CD4-positive, alpha-beta T cell (primary cell): ENCODE measurements around the gene CEACAM5. TPM values are rescaled to one million over a fixed set of nuclear protein-coding genes. Genes with fewer than 3 reads are reported as not detected.
A peak's percentile ranks its signal among the peaks of the same experiment; 100 is the strongest.

Experiments
- ATAC-seq: fragments of 200-7000 bp; cut with Tn5 transposase; one replicate; pipeline ENCODE4 v1.10.0; 2022; ENCODE audit warnings: mild to moderate bottlenecking; ENCODE audit not compliant: poor library complexity
- CTCF ChIA-PET: fragments of 350-600 bp; sonication (Branson Sonifier 250); formaldehyde crosslinking; loops from one replicate; lab custom pipeline; 2021; ENCODE audit warnings: antibody characterized with exemption, inconsistent platforms; lab: Charles Lee
- POLR2A ChIA-PET: fragments of 350-600 bp; sonication (Branson Sonifier 250); formaldehyde crosslinking; loops from one replicate; lab custom pipeline; 2021; ENCODE audit warnings: antibody characterized with exemption, inconsistent platforms; lab: Charles Lee
- DNase-seq, 14 experiments: peaks; one replicate each; pipeline ENCODE4 v3.0.0-alpha.2; 2013 to 2020; ENCODE audit warnings: mixed read lengths in 2 of 14
- H3K27ac ChIP-seq, 2 donors: one replicate each; pipeline versions ENCODE4 v1.5.1 to v1.7.0; 2013; ENCODE audit warnings: low read length in 2 of 2, low read depth in 1 of 2, mild to moderate bottlenecking in 1 of 2
- H3K27me3 ChIP-seq, 2 experiments: 1 replicate in 1 of 2; 2 replicates in 1 of 2; pipeline versions ENCODE4 v1.6.1 to v1.7.0; 2013; ENCODE audit warnings: low read length in 2 of 2, control low read depth in 1 of 2, mild to moderate bottlenecking in 1 of 2, moderate library complexity in 1 of 2; ENCODE audit not compliant: insufficient read depth in 2 of 2, control insufficient read depth in 1 of 2
- H3K36me3 ChIP-seq: one replicate; pipeline ENCODE4 v1.6.1; 2013; ENCODE audit warnings: low read length, control low read depth; ENCODE audit not compliant: insufficient read depth
- H3K4me1 ChIP-seq: one replicate; pipeline ENCODE4 v1.6.1; 2013; ENCODE audit warnings: low read length, control low read depth; ENCODE audit not compliant: insufficient read depth
- H3K4me3 ChIP-seq: one replicate; pipeline ENCODE4 v1.5.1; 2013; ENCODE audit warnings: mild to moderate bottlenecking, low read length, moderate library complexity
- H3K9me3 ChIP-seq, 2 experiments: 1 replicate in 1 of 2; 2 replicates in 1 of 2; pipeline versions ENCODE4 v1.6.1 to v1.7.0; 2013; ENCODE audit warnings: low read length in 2 of 2, mild to moderate bottlenecking in 2 of 2, control low read depth in 1 of 2, moderate library complexity in 1 of 2; ENCODE audit not compliant: control insufficient read depth in 1 of 2, insufficient read depth in 1 of 2
- H3K27ac Mint-ChIP-seq: one replicate; pipeline ENCODE4 v1.8.0; 2020; ENCODE audit warnings: mixed read lengths
- H3K27me3 Mint-ChIP-seq: one replicate; pipeline ENCODE4 v1.8.0; 2021; ENCODE audit warnings: mixed read lengths
- H3K36me3 Mint-ChIP-seq: one replicate; pipeline ENCODE4 v1.8.0; 2021; ENCODE audit warnings: low read depth, mixed read lengths
- H3K4me1 Mint-ChIP-seq: one replicate; pipeline ENCODE4 v1.8.0; 2021; ENCODE audit warnings: low read depth, mixed read lengths
- H3K4me3 Mint-ChIP-seq: one replicate; pipeline ENCODE4 v1.8.0; 2020; ENCODE audit warnings: mild to moderate bottlenecking, mixed read lengths
- H3K9me3 Mint-ChIP-seq: one replicate; pipeline ENCODE4 v1.8.0; 2020; ENCODE audit warnings: mixed read lengths
- CTCF ChIP-seq: fragments of 200-600 bp; IDR thresholded peaks from one replicate; pipeline ENCODE4 v1.8.0; 2022; ENCODE audit warnings: antibody characterized with exemption, mild to moderate bottlenecking
- intact Hi-C, 2 experiments: fragments of 100-400 bp; cut with DNase I in 1 of 2; cut with micrococcal nuclease in 1 of 2; formaldehyde crosslinking; loops; one replicate each; pipeline versions ENCODE4 v1.15.1 to v1.9.0; 2023 to 2025; cut with DNase I, micrococcal nuclease
- total RNA-seq, 174 experiments: library from RNA in 2 of 174; stranded (reverse) in 2 of 174; gene quantifications; one replicate each; pipeline ENCODE4 v1.2.3 and lab custom pipeline; 2021 to 2026

The CEACAM5 gene
- total RNA-seq, 2 experiments from 2014 or later, result not detected

GRCh38 chr19:41705393-41706174 lies 2.8 kb upstream of the CEACAM5 start:
- Mint-ChIP-seq H3K4me3 (no peak overlapping the region), H3K27me3 (peaks cover 50% of the 10 kb centered on the region)
- CTCF ChIA-PET, result no interaction called here

GRCh38 chr19:41706741-41707501 lies 1.5 kb upstream of the CEACAM5 start:
- no peaks in the 10 kb centered on the region for H3K9me3 Mint-ChIP-seq
- no peak overlapping the region for H3K27ac Mint-ChIP-seq
- H3K27me3 ChIP-seq, result peaks cover 22% of the 10 kb centered on the region in 2 experiments
- intact Hi-C loops, result loop anchor here (1.0 to 5.0 kb wide), 3 partner anchors 39 to 78 kb away; no protein-coding TSS in a partner anchor
- ChIA-PET POLR2A (interaction anchor here (0.7 kb wide), 1 partner anchor 15 kb away, joined by 3 read pairs; no protein-coding TSS in a partner anchor), CTCF (interaction anchor here (0.7 to 1.4 kb wide), 10 partner anchors 9 to 328 kb away, joined by 3 to 10 read pairs (median 5); partner anchors contain the start of gene CEACAM6)
- DNase-seq (peak; percentile 49 to 84 (median 61)), ATAC-seq (peak; percentile 96)
- peak overlapping the region; percentile 60 for H3K4me3 Mint-ChIP-seq
- H3K4me3 ChIP-seq, result peak overlapping the region; percentile 42
- H3K9me3 ChIP-seq, result peaks cover 0 to 14% of the 10 kb centered on the region in 2 experiments
- no peaks in the 10 kb centered on the region for H3K4me1 Mint-ChIP-seq
- H3K36me3 Mint-ChIP-seq, result no peaks in the 10 kb centered on the region
- H3K4me1 ChIP-seq, result peaks cover 8% of the 10 kb centered on the region
- H3K27ac ChIP-seq, result no peak overlapping the region
- H3K27me3 Mint-ChIP-seq, result peaks cover 54% of the 10 kb centered on the region
- H3K36me3 ChIP-seq, result no peaks in the 10 kb centered on the region
- TF ChIP-seq CTCF, result peak; percentile 99

More at GRCh38 chr19:41705393-41706174, 2.8 kb upstream of the CEACAM5 start:
- intact Hi-C loops, result loop anchor here in 1 of 2 experiments (1.0 to 5.0 kb wide), 3 partner anchors 41 to 80 kb away; no protein-coding TSS in a partner anchor
- POLR2A ChIA-PET, result no interaction called here
- H3K27ac Mint-ChIP-seq, result no peak overlapping the region
- no peak overlapping the region for H3K4me3 ChIP-seq
- peaks cover 8% of the 10 kb centered on the region for H3K4me1 ChIP-seq
- TF ChIP-seq CTCF, result no peak
- H3K4me1 Mint-ChIP-seq, result no peaks in the 10 kb centered on the region
- no peaks in the 10 kb centered on the region for H3K36me3 Mint-ChIP-seq
- H3K9me3 Mint-ChIP-seq, result no peaks in the 10 kb centered on the region
- DNase-seq (peak in 9 of 14 experiments; percentile 6 to 55 (median 23)), ATAC-seq (no peak)
- H3K36me3 ChIP-seq, result no peaks in the 10 kb centered on the region
- no peak overlapping the region for H3K27ac ChIP-seq
- H3K9me3 ChIP-seq, result peaks cover 0 to 14% of the 10 kb centered on the region in 2 experiments
- peaks cover 19 to 22% of the 10 kb centered on the region in 2 experiments for H3K27me3 ChIP-seq

GRCh38 chr19:41707502-41707812 lies 969 bp upstream of the CEACAM5 start:
- CTCF ChIA-PET, result interaction anchor here (0.7 to 1.4 kb wide), 9 partner anchors 10 to 78 kb away, joined by 3 to 10 read pairs (median 6); partner anchors contain the start of gene CEACAM6
- H3K9me3 ChIP-seq, result peaks cover 0 to 14% of the 10 kb centered on the region in 2 experiments
- H3K9me3 Mint-ChIP-seq, result no peaks in the 10 kb centered on the region
- intact Hi-C loops, result loop anchor here (1.0 to 5.0 kb wide), 2 partner anchors 39 to 65 kb away; no protein-coding TSS in a partner anchor
- TF ChIP-seq CTCF, result no peak
- no peak overlapping the region for H3K4me3 ChIP-seq
- H3K4me1 ChIP-seq, result peaks cover 8% of the 10 kb centered on the region
- H3K27me3 ChIP-seq, result peaks cover 22% of the 10 kb centered on the region in 2 experiments
- no peaks in the 10 kb centered on the region for H3K4me1 Mint-ChIP-seq
- ATAC-seq (no peak), DNase-seq (peak in 1 of 14 experiments; percentile 13)
- POLR2A ChIA-PET, result interaction anchor here (0.7 kb wide), 1 partner anchor 15 kb away, joined by 3 read pairs; no protein-coding TSS in a partner anchor
- H3K27me3 Mint-ChIP-seq, result peaks cover 58% of the 10 kb centered on the region
- no peak overlapping the region for H3K27ac ChIP-seq
- no peaks in the 10 kb centered on the region for H3K36me3 Mint-ChIP-seq
- no peaks in the 10 kb centered on the region for H3K36me3 ChIP-seq
- no peak overlapping the region for H3K27ac Mint-ChIP-seq
- H3K4me3 Mint-ChIP-seq, result no peak overlapping the region
